Measurements from ENCODE around the gene ACVR2B.

The ACVR2B gene

DNA sequence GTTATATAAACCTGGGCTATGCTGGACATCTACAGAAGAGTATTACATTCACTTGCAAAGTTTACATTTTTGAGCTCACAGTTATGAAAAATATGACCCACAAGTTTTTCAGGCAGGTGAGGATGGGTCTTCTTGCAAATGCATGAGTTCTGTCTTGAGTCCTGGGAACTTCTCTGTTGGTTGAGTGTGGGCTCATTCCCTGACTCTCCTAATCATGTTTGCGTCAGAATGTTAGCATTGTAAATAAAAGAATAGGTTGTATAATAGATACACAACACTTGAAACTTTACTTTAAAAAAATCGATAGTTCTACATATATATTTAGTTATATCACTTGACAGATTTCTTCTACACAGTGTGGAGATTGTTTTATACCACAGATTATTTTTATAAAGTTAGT is 35.3 kb downstream of the ACVR2B start:
- DNase-seq (ENCODE audit: low spot score) = no peak

GRCh38 chr3:38489766-38490165 is 36.1 kb downstream of the ACVR2B start:
- no peak for DNase-seq (ENCODE audit: low spot score)

DNA sequence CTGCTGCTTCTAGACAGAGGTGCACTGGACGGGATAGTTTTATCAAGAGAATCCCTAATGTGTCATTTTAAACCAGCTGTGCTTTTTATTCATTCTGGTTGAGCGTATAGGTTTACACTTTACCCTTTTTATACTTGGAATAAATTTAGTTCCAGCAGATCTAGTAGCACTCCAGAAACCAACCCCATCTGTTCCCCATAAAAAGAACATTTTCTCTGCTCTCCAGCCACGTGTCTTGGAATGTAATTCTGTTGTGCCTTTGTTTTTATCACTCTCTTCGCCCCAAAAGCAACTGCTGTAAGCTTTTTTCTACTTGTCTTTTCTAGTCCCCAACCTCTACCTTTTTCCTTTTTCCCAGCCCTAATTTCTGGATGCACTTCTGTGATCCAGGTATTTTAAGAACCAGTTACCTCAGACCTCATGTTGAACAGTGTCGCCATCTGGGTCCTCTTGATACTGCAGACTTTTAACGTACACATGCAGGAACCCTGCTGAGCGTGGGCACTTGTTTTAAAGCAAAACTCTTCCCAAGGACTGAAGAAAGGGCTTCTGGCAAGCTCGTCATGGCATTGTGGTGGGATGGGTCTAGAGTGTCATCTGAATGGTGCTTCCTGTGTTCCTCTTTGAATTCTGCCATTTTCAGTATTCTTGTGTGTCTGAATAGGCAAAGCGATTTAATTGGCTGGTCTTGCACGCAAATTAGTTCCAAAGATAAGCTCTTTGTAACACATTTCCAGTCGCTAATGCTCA is 36.8 kb downstream of the ACVR2B start:
- DNase-seq (ENCODE audit: low spot score) = no peak

DNA sequence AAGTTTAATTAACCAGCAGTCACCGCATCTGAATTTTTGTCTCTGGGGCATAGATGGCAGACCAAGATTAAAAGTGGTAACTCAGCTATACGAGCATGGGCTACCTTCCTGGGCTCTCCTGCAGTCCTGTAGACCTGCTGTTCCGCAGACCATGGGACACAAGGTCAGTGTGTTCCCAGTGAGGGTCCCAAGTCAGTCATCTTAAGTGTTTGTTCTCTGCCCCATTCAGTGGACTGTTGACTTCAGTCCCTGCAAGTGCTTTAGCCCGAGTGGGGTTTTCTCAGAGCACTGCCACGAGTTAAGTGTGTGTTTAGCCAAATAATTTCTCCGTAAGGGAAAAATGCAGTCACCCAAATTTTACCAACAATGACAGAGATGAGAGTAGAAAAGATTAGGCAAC is 37.5 kb downstream of the ACVR2B start:
- no peak for DNase-seq (ENCODE audit: low spot score)

DNA sequence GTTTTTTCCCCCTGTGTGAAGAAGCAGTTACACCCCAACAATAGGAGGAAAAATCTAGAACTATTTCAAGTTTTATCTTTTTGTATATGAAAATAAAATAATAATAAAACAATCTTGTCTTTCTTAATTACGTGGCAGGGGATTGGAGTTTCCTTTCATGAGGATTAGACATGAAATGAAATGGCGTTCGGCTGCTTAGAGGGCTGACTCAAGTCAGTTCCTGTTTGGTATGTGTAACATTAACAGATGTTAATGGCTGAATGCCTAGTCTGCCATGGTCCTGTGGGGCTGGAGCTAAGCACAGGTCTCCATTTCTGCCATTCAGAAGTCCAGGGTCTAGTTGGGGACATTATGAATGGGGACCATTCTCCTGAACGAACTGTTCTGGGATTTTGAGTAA is 39.3 kb downstream of the ACVR2B start:
- DNase-seq (ENCODE audit: low spot score) = no peak

- peak; percentile 91 for DNase-seq (ENCODE audit: low spot score)
These were observed 42.6 kb downstream of the ACVR2B start, which contains the start of gene EXOG for GRCh38 chr3:38496131-38496910. Gene EXOG, plus strand, starts transcription at chr3:38496340. Its CDS starts 28 bp downstream, at chr3:38496368.

- DNase-seq (ENCODE audit: low spot score) = no peak
These were observed 43.3 kb downstream of the ACVR2B start for GRCh38 chr3:38497031-38497430.

DNA sequence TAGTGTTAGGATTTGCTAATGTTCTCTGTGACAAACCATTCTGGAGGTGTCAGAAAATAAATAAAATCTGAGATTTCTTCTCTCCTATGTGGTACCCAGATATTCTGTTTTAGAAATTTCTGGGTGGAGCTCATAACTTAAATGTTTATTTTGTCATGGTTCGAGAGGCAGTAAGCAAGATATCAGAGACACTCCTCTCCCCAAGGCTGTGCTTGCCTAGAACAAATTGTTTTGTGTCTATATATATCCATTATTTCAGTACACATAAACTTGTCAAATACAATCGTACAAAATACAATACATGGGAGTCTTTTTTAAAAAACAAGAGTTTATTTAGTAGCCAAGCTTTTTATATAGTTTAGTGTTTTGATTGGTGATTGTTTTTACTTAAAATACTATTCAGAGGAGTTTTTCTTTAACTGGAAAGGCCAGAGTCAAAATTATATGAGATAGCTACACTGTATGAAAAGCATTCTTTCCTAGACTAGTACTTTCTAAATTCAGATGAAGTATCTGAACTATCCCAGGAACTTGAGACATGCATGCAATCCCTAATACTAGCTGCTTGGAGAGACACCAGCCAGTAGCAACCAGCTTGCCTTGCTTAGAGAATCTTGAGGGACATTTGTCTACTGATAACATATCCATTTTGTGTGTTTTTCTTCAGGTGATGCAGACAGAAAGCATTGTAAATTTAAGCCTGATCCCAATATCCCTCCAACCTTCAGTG is 47.2 kb downstream of the ACVR2B start:
- DNase-seq (ENCODE audit: low spot score) = no peak

- DNase-seq (ENCODE audit: low spot score) = no peak
These were observed 53.4 kb downstream of the ACVR2B start for GRCh38 chr3:38507120-38507519.

DNA sequence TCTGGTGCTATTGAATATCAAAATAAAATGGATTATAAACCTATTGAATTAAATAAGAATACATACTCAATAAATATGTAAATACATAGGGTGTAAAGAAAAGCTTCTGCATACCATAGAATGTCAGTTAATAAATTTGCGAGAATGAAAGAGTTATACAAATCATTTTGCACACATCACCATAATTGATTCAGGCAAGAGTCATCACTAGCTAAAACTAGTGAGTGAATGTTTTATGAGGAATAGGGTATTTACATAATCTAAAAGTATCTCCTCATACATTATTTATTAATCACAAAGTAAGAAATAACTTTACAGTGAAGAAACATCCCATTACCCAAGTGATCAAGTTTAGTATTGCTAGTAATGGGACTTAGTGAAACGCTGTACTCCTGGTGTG is 56.0 kb downstream of the ACVR2B start:
- DNase-seq (ENCODE audit: low spot score) = no peak

GRCh38 chr3:38510631-38511030 is 56.9 kb downstream of the ACVR2B start:
- DNase-seq (ENCODE audit: low spot score) = no peak

DNA sequence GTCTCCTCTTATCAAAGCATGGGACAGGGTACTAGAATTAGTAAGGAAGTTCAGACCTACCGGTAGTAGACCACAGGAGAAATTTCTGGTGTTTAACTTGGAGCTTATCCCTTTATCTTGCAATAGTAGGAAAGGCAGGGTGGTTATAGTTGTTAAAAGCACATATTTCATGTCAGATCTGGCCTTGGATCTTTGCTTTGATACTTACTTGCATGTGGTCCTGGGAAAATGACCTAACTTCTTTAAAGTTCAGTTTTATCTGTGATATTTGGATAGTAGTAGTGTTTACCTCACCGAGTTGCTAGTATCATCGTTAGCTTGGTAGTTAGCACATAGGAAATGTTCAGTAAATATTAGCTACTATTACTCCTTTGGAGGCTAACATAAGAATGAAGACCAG is 57.9 kb downstream of the ACVR2B start:
- DNase-seq (ENCODE audit: low spot score) = no peak

DNA sequence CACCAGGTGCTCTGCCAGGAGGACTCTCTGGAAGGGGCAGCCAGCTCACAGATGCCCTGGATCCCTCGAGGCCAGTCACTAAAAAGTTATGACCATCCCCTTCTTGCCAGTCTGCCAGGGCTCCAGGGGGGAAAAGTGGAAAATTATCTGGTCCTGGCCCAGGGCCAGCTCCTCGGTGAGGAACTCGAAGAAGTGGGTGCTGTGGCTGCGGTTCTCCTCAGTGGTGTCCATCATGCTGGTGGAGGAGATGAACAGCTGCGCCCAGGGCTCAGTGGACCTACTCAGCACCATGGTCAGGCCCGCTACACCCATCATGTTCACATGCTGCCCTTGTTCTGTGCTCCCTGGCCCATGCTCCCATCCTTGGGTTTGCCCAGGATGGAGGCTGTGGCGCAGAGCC is 61.7 kb downstream of the ACVR2B start:
- no peak for DNase-seq (ENCODE audit: low spot score)

GRCh38 chr3:38516669-38517068 is 63.0 kb downstream of the ACVR2B start:
- no peak for DNase-seq (ENCODE audit: low spot score)

DNA sequence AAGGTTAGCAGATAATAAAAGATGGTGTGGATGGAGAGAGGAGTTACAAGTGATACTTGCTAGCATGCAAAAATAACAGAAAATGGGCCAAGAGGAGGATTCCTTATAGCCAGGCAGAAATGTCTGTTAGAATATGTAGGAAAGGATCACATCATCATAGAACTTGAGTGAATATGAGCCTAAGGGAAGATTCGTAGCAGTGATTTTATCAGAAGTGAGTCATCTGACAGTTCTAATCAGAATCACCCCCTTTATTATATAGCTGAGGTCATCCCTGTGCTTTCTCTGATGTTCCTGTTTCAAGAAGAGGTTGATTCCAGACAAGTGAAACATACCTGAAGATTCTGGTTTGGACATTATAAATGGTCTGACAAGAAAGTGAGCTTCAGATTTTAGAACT is 65.3 kb downstream of the ACVR2B start:
- no peak for DNase-seq (ENCODE audit: low spot score)

GRCh38 chr3:38519651-38520050 is 66.0 kb downstream of the ACVR2B start:
- no peak for DNase-seq (ENCODE audit: low spot score)

- peak; percentile 70 for DNase-seq (ENCODE audit: low spot score)
These were observed 67.8 kb downstream of the ACVR2B start for GRCh38 chr3:38521391-38521987.

GRCh38 chr3:38522002-38522401 is 68.3 kb downstream of the ACVR2B start:
- no peak for DNase-seq (ENCODE audit: low spot score)

- DNase-seq (ENCODE audit: low spot score) = no peak
These were observed 70.5 kb downstream of the ACVR2B start for GRCh38 chr3:38524141-38524739.

DNA sequence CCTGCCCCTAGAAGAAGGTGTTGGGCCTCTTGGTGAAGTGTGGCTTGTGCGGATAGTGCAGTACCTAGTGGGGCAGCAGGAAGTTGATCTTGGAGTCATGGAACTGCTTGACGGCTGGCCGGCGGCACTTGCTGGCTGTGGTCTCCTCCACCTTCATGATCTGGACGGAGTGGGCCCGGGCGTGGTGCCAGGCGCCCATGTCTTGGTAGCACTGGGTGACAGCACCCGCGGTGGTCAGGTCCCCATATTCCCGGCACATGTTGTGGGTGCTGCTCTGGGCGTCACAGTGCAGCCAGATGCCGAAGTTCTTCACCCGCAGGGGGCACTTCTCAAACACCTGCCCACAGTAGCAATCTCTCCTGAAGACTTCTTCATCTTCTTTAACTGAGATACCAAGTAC is 73.1 kb downstream of the ACVR2B start:
- no peak for DNase-seq (ENCODE audit: low spot score)

- peak; percentile 59 for DNase-seq (ENCODE audit: low spot score)
These were observed 74.8 kb downstream of the ACVR2B start for GRCh38 chr3:38528457-38528856.

- DNase-seq (ENCODE audit: low spot score) = no peak
These were observed 78.8 kb downstream of the ACVR2B start for GRCh38 chr3:38532529-38532928.

Data from SW480 (cell line).